Stimulated activated CD4-positive, alpha-beta T cell treated with anti-CD3 and anti-CD28 coated beads, Interleukin-4, amount 100 ng/mL, for 24 hours (primary cell): ENCODE measurements around the gene SPIRE2.
"Not testable (repeated sequence)": the region's sequence is repeated elsewhere in the genome, so short reads cannot be mapped to it uniquely, and the experiment has no call there.

Source experiments
- DNase-seq: peaks from one replicate; pipeline ENCODE4 v3.0.0-alpha.2; 2020

Gene SPIRE2

DNA sequence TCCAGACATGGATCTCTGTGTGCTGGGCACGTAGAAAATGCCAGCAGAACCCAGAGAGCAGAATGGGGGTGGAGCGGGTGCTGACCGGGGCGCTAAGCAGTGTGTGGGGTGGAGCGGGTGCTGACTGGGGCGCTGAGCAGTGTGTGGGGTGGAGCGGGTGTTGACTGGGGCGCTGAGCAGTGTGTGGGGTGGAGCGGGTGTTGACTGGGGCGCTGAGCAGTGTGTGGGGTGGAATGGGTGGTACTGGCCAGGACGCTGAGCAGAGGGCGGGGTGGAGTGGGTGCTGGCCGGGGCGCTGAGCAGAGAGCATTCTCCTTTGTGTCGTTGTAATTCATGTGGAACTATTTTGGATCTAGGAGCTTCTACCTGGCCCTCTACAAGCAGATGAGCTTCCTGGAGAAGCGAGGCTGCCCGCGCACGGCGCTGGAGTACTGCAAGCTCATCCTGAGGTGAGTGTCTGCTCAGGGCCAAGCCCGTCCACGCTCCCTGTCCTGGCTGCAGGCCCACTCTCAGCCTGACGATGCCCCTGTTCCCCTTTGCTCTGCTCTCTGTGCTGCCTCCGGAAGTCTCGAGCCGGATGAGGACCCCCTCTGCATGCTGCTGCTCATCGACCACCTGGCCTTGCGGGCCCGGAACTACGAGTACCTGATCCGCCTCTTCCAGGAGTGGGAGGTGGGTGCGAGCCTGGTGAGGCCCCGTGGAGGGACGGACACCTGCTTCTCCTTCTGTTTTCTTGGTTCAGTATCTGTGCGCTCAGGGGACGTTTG is 70.1 kb downstream of the SPIRE2 start:
- no peak for DNase-seq

DNA sequence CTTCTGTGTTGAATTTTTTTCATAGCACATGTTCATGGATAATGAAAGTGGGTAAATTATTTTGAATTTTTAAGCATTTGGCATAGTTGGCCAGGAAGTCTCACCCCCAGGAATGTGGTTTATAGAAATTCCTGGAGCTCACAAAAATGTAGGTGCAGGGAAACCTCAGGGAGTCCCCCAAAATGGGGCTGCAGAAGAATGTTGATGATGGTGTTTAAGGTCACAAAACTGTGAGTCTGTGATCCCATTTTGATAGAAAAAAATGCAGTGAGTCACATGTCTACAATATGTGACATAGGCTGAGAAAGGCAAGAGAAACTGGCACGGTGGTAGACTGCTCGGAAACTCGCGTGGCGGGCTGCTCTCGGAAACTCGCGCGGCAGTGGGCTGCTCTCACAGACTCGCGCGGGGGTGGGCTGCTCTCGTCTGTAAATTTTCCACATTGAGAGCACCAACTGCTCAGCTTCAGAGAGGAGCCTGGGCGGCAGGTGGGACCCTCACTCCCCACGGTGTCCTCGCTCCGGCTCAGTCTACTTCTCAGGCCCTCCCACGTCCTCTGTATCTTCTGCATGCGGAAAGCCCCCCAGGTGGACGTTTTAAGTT is 71.7 kb downstream of the SPIRE2 start:
- no peak for DNase-seq

DNA sequence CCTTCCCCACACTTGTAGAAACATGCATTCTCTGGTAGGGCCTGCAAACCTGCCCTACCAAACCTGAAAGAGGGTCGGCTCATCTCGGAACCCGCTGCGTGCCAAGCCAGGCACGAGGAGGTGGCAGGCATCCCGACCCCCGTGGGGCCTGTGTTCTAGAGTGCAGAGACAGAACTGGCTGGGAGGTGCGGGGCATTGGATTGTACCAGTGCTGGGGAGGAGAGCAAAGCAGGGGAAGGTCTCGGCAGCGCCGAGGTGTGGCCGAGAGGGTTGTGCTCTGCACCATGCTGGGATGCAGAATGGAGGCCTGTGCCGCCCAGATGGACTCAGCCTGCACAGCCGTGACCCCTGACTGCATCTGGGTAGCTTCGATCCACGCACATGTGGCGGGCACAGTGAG is 72.6 kb downstream of the SPIRE2 start:
- DNase-seq = no peak

DNA sequence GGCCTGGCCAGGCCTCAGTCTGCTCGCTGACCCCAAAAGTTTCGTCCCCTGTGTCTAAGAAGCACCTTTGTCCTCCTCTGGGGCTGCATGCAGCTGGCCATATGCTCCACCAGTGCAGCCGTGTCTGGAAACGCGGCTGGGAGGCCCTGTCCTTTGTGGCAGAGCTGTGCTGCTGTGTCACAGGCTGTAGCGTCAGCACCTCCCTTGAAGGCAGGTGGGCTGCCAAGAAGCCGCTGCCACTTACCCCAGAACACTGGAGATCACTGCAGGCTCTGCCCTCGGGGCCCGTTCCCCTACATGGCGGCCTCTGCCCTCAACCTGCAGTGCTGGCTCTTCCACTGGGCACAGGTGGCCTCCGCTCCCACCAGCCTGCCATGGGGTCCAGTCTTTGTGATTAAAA is 74.7 kb downstream of the SPIRE2 start:
- no peak for DNase-seq

DNA sequence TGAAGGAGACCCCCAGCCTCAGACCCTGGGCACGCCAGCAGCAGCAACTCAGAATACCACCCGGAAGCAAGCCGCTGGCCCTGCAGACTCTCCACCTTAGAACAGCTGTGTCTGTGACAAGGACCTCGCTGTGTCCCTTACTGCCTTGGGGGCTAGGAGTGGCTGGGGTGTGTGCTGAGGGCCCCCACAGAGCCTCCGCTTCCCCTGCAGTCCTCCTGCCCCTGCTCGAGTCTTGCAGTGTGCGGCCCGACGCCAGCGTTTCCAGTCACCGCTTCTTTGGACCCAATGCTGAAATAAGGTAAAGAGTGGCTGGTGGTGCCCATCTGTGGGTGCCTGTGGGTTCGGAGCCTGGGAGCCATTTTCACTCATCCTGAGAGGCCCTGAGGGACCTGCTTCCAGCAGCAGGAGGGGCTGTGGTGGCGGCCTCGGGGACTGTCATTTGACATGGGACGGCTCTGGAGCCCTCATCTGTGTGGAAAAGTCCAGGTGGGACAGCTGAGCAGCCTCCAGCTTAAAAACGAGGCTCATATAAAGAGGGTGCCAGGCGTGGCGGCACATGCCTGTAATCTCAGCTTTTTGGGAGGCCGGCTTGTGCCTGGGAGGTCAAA is 75.7 kb downstream of the SPIRE2 start:
- no peak for DNase-seq

DNA sequence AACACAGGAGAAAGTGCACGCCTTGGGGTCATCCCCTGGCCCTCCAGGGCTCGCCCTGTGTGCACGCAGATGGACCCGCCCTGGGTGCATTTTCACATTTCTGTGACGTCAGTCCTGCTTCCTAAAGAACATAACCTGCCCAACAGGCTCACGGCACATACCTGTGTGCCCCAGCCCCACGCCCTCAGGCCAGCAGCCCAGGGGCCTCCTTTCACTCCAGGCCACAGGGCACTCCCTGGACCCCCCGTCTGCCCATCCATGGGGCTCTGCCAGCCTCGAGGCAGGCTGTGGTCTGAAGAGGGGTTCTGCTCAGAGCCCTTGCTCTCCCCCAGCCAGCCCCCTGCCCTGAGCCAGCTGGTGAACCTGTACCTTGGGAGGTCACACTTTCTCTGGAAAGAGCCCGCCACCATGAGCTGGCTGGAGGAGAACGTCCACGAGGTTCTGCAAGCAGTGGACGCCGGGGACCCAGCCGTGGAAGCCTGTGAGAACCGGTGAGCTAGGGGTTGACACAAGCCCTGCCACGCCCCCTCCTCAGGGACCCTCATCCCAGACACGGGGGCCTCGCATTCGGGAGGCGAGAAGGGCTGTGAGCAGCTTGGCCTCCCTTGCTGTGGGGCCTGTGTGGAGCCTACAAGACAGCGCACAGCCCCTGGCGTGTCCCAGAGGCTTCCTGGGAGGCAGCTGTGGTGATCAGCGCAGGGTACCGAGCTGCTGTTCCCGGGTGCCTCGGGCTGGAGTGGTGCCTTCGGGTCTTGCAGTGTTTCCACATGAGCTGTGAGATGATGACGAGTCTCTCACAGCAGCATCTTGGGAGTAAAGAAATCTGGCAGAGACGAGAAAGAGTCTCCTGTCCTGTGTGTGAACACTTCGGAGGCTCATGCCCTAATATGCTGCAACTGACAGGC is 76.6 kb downstream of the SPIRE2 start:
- no peak for DNase-seq

DNA sequence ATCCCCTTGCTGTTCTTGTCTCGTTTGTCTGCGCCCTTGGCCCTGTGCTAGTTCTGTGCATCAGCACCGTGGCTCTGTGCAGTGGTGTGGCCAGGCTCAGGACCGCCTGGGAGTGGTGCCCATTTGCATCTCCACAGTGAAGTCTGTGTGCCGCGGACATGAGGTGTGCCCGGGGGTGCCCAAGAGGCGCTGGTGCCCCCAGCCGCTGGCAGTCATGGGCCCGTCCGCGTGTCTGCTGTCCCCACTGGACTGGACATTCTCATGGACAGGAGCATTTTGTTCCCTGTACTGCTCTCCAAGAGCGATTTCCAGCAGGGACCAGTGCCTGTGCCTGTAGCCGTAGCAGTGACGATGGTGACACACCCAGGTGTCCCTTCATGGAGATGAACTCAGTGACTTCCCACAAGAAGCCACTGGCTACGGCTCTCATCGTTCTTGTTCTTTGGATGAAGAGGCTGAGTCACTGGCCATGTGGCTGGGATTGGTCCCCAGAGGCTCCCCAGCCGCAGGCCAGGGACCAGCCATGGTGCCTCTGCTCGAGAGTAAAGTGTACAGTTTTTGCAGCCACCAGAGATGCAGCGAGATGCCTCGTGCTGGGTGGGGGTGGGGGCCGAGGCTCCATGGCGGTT is 77.3 kb downstream of the SPIRE2 start:
- no peak for DNase-seq

DNA sequence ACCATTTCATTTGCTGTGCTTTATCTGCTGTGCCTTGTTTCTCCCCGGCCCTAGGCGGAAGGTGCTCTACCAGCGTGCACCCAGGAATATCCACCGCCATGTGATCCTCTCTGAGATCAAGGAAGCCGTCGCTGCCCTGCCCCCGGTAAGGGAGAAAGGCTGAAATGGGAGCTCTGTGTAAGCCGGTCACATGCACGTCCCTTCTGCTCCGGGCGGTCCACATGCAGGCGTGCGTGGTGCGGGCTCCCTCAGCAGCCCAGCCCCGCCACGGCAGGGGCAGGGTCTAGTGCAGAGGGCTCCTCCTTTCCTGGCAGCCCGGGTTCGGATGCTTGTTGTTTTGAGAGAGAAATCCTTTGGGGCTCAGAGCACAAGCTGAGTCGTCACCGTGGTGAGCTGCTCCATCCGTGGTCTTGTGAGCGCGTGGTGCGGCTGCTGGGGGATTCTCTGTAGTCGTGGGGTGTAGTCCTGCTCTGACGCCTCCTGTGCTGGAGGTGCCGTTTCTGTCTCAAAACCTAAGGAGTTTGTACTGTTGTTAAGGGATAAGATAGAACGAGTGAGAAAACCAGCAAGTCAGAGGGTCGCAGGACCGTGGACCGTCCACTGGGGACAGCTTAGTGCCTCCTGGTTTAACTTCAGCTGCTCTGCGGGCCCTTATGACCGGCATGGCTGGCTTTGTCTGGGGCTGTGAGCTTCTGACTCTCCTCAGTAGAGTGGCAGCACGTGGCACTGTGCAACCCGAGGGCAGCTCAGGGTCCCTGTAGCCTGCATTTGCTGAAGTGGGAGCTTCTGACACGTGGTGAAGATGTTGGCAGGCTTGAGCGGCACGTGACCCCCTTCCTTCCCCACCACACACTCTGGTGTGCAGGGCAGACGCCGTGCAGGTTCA is 78.1 kb downstream of the SPIRE2 start:
- DNase-seq = no peak

DNA sequence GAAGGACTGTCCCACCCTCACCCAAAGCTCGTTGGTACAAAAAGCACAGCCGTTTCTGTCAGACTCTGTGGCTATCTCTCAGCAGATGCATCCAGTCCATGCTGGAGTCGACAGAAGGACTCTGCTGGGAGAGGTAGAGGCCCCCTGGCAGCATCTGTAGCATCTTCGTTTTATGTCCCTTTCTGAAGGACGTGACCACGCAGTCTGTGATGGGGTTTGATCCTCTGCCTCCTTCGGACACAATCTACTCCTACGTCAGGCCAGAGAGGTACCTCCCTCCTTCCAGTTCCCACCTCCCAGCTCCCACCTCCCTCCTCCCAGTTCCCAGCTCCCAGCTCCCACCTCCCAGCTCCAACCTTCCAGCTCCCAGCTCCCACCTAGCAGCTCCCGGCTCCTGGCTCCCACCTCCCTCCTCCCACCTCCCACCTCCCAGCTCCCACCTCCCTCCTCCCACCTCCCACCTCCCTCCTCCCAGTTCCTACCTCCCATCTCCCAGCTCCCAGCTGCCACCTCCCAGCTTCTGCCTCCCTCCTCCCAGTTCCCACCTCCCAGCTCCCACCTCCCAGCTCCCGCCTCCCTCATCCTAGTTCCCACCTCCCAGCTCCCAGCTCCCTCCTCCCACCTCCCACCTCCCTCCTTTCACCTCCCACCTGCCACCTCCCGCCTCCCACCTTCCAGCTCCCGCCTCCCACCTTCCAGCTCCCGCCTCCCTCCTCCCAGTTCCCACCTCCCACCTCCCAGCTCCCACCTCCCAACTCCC is 79.0 kb downstream of the SPIRE2 start:
- no peak for DNase-seq

DNA sequence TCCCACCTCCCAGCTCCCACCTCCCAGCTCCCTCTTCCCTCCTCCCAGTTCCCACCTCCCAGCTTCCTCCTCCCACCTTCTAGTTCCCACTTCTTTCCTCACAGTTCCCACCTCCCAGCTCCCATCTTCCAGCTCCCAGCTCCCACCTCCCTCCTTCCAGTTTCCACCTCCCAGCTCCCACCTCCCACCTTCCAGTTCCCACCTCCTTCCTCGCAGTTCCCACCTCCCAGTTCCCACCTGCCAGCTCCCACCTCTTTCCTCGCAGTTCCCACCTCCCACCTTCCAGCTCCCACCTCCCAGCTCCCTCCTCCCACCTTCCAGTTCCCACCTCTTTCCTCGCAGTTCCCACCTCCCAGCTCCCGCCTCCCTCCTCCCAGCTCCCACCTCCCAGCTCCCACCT is 80.0 kb downstream of the SPIRE2 start:
- DNase-seq = no peak

DNA sequence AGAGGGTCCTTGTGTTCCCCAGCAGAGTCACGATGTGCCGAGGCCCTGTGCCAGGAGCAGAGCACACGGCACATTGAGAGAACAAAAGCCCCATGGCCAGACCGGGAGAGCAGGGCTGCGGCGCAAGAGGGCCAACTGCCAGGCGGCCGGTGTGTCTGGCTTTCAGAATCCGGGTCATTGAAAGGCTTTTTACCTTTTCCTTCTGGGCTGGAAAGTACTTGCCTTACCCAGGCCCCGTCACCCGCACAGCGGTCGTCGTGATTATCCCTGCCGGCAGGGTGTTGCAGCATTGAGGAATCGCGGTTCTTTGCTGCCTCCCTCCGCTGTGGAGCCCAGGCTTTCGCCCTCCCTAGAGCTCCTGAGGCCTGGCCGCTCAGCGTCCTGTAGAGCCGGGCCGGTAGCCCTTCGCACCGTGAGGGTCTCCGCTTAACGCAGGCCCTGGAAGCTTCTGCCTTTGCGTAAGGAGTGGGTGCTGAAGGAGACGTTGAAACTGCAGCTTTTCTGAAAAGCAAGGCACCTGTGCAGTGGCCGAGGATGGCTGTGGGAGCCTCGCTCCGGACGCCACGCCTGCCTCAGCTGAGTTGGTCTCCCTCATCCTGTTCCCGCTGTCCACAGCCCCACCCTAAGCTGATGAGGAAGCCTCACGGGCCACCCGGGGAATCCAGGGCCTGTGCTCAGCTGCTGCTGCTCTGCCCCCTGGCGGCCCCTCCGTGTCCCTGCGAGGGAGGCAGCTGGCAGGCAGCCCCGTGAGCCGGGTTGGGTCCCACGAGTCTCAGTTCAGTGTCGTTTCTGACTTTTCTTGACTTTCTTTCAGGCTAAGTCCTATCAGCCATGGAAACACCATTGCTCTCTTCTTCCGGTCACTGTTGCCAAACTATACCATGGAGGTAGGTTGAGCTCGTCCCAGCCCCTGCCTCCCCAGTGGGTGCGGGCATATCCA is 81.8 kb downstream of the SPIRE2 start:
- DNase-seq = peak; percentile 70

DNA sequence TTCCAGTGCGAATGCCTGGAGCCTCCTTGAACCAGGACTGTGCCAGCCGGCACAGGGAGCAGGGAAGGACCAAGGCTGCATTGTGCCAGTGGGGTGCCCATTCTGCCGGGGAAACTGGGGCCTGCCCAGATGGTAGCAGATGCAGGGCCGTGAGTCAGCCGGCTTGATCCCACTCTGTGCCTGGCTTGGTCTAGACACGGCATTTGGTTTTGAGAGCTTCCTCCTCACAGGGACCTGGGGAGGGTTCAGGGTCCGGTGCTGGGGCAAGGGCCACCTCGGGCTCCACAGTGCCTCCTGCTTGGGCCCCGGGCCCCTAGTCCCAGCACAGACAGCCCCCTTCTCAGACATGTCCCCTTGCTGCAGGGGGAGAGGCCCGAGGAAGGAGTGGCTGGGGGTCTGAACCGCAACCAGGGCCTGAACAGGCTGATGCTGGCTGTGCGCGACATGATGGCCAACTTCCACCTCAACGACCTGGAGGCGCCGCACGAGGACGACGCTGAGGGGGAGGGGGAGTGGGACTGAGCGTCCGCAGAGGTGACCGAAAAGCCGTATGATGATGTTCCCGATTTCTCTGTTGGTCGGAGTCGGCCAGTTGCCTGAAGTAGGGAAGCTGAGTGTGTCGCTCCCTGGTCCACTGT is 82.6 kb downstream of the SPIRE2 start:
- DNase-seq = no peak

DNA sequence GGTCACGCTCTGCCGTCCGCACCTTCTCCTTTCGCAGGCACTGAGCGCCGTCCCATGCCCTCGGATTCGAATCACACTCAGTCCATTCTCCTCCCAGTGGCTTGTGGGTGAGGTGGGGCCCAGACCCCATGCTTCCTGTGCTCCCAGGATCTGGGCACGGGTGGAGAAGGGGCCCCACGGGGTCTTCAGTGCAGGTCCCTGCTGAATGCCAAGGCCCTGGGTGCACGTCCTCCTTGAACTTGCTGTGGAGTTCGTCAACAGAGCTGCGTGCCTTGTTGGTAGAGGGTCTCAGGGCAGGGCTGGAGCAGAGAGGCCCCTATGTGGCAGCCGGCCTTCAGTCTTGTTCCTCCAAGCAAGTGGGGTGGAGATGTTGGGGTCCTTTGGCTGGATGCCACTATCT is 83.1 kb downstream of the SPIRE2 start:
- DNase-seq = no peak

DNA sequence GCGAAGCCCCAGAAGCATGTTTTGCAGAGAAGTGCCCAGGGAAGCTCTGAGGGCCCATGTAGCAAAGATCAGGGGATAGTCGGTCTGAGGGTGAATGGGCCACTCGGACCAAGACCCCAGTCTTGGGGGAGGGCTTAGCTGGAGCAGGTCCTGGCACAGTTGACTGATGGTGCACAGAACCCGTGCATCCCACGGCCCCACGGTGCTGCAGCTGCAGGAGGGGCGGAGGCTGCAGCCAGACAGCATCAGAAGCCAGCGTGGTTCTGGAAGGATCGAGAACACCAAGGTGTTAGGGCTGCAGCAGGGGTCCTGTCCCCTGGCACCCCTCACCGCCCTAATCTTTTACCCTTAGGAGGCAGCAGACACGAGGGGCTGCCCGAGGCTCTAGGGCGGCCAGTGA is 83.9 kb downstream of the SPIRE2 start:
- DNase-seq = no peak

DNA sequence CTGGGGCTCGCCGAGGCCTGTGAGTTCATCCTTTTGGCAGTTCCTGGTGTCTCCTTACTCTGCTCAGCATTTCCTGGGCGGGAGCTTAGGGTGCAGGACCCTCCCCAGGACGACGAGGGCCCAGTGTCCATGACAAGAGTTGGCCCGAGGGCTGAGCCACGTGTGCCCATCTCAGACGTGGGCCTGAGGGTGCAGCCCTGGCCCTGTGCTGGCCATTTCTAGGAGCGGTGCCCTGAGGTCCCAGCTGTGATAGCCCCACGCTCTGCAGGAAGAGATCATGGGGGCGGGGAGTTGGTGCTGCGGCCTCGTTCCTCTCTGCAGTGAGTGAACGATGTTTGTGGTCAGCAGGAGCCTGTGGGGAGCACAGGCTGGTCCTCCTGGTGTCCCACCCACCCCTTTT is 84.4 kb downstream of the SPIRE2 start:
- DNase-seq = no peak

DNA sequence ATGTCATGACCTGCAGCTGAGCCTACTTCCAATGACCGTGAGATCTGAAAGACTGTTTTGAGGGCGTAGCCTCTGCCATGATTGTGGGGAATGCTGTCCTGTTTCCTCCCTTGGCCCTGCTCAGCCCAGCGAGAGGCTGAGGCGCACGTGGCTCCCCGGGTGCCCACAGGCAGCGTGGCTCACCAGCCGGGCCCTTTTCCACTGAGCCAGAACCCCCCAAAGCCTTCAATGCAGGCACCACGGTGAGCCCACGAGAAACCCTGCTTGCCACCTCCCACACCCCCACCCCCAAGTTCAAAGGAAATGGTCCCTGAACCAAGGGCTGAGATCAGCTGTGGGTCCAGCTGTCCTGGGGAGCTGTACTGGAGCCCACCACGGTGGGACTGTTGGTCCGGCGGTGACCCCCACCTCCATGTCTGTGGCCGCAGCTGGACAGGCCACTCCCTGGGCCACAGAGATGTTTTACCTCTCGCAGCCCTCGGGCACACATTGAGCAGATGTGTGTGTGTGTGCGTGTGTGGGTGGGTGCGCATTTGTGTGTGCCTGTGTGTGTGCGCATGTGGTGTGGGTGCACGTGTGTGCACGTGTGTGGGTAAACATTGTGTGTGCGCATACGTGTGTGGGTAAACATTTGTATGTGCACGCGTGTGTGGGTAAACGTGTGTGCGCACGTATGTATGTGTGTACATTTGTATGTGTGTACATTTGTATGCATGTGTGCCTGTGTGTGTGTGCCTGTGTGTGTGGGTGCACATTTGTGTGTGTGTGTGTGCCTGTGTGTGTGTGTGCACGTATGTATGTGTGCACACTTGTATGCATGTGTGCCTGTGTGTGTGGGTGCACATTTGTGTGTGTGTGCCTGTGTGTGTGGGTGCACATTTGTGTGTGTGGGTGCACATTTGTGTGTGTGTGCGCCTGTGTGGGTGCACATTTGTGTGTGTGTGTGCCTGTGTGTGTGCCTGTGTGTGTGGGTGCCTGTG is 85.4 kb downstream of the SPIRE2 start:
- no peak for DNase-seq

DNA sequence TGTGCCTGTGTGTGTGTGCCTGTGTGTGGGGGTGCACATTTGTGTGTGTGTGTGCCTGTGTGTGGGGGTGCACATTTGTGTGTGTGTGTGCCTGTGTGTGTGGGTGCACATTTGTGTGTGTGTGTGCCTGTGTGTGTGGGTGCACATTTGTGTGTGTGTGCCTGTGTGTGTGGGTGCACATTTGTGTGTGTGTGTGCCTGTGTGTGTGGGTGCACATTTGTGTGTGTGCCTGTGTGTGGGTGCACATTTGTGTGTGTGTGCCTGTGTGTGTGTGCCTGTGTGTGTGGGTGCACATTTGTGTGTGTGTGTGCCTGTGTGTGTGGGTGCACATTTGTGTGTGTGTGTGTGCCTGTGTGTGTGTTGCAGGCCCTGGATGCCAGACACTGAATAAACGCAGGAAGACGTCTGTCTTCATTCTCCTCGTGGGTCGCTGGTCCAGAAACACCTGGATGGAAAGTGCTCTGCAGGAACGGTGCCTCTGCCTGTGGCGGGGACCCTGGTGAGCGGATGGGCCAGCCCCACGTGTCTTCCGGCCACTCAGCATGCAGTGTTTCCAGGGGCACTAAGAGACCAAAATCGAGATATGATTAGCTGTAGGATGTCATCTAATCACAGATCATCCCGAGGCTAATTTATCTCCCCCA is 86.5 kb downstream of the SPIRE2 start:
- not testable (repeated sequence) for DNase-seq
